Suprapubic skin (tissue), 3 donors: ENCODE measurements around the gene POLR2I.

Source experiments
- POLR2AphosphoS5 ChIP-seq, 3 donors: sonication (generic); formaldehyde crosslinking; IDR thresholded peaks; one replicate each; pipeline ENCODE4 v1.6.1; 2017; ENCODE audit warnings: antibody characterized with exemption in 3 of 3
- TF ChIP-seq, protein P1 (sequence below), 2 donors: fragments of 200-600 bp in 1 of 2; fragments of 450-650 bp in 1 of 2; sonication (generic) in 1 of 2; IDR thresholded peaks; one replicate each; pipeline ENCODE4 v1.5.1; 2016 to 2019; ENCODE audit warnings: antibody characterized with exemption in 2 of 2, mild to moderate bottlenecking in 1 of 2, moderate library complexity in 1 of 2

- TF ChIP-seq, protein P1, sequence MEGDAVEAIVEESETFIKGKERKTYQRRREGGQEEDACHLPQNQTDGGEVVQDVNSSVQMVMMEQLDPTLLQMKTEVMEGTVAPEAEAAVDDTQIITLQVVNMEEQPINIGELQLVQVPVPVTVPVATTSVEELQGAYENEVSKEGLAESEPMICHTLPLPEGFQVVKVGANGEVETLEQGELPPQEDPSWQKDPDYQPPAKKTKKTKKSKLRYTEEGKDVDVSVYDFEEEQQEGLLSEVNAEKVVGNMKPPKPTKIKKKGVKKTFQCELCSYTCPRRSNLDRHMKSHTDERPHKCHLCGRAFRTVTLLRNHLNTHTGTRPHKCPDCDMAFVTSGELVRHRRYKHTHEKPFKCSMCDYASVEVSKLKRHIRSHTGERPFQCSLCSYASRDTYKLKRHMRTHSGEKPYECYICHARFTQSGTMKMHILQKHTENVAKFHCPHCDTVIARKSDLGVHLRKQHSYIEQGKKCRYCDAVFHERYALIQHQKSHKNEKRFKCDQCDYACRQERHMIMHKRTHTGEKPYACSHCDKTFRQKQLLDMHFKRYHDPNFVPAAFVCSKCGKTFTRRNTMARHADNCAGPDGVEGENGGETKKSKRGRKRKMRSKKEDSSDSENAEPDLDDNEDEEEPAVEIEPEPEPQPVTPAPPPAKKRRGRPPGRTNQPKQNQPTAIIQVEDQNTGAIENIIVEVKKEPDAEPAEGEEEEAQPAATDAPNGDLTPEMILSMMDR (IDR thresholded peaks at IDR 0.05): no peak
- TF ChIP-seq POLR2AphosphoS5 (IDR thresholded peaks at IDR 0.05): no peak
Measured at GRCh38 chr19:36111200-36111539, 3.5 kb downstream of the POLR2I start.
